Stimulated activated CD8-positive, alpha-beta memory T cell treated with anti-CD3 and anti-CD28 coated beads, Interleukin-12 subunit alpha, Interleukin-12 subunit beta, amount 100 ng/mL, for 24 hours (primary cell): ENCODE measurements around the gene PACSIN3.

Source experiments
- DNase-seq: peaks from one replicate; pipeline ENCODE4 v3.0.0-alpha.2; 2020; ENCODE audit errors: extremely low read depth

The PACSIN3 gene

DNA sequence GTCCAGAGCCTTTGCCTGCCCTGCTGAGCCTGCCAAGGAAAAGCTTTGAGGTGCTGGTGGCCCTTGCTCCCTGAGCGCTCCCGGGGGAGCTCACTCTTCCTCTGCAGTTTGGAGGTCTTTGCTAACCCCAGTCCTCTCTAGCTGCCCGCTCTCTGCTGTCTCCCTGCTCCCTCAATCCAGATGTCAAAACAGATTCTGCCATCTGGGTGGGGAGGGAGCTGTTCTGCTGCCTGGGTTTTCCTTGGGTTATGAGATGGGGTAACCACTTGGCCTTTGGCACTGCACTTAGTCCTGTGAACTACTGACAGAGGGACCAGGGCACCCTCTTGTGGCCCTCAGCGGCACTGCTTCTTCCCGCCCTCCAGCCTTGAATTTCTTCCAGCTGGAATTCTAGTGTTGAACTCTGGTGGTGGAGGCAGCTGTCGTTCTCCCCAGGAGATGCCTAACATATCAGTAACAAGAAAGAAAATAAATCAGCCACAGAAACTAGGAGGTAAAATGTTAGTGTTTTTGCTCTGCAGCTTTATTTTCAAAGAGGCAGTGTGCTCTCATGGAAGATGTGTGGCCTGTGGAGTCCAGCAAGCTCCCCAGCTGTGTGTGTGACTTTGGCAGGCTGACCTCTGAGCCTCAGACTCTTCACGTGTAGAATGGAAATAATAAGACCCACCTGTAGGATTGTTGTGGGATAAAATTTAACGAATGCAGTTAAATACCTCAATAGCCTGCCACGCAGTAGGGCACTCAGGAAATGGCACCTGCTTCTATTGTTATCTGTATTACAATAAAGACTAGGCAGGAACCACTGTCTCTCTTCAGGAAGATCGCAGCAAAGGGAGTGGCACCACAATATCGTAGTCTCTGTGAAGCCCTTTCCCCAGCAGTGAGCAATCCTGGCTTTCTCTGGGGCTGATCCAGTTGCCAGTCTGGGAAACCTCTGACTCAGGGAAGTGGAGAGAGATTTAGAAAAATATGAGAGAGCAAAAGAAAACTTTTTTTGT is 33.0 kb downstream of the PACSIN3 start:
- no peak for DNase-seq

DNA sequence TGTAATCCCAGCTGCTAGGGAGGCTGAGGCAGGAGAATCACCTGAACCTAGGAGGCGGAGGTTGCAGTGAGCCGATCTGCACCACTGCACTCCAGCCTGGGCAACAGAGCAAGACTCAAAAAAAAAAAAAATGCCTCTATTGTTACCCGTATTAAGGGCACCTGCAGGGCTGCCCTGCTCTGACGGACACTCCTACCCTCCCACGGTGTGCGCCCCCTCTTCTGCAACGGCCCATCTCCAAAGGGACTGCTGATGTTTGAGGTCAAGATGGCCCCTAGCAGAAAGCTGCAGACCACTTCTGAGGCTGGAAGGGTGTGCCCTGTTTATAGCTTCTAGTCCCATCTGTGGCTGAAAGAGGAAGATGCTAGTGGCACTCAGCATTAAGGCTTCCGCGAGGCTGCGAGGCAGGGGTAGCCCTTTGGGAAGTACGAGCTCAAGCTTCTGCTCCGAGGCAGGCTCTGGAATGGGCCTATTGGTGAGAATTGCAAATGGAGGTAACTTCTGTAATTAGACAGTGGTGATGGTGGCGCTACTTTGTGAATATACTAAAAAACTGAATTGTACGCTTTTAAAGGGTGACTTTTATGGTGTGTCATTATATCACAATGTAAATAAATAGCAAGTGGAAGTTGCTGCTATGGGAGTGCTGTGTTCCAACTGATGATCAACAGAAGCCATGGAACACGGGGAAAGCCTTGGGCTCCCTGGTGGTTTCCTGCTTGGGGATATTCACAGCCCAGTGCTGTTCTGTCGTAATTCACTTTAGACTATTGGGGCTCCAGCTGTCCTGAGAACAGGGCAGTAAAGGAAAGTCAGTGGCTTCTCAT is 33.9 kb downstream of the PACSIN3 start:
- no peak for DNase-seq

DNA sequence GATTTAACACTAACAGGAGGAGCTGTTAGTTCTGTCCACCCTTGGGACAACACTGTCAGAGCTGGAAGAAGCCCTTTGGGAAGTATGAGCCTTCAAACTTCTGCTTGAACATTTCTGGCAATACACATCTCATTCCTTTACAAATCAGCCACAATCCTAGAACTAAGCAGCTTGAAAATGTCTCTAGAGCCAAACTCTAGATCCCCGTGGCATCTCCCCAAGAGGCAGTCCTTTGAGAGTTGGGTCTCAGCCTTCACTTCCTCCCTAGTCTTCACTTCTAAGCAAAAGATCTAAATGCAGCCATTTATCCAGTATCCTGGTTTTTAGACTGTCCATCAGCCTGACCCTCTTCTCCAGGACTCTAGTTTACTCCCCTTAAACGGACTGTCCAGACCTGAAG is 36.5 kb downstream of the PACSIN3 start:
- DNase-seq, result no peak

DNA sequence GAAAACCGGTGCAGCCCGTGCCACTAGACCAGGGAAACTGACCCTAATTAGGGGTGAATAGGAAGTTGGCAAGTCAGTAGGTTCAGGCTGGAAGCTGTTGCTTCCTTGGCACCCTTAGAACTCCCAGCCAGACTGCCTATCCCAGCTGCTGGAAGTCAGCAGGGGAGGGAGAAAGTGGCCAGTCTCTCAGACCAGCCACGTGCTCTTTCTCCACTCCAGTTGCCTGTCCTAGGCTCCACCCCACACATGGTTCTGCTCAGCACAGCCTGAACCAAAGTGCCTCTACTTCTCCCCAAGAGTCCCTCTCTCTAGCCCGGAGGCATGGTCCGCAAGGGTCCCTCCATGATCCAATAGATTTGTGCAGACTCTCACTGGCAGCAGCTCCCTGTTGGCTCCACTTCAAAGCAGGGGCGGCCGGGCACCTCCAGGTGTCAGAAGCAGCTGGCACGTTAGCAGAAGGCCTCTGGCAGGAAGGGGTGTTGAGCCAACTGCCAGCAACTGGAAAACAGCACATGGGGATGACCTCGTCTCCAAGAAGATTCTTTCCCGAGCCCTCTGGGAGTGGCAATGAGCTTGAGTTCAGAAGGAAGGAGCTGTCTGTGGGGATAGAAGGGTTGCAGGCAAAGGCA is 37.2 kb downstream of the PACSIN3 start:
- DNase-seq, result no peak

DNA sequence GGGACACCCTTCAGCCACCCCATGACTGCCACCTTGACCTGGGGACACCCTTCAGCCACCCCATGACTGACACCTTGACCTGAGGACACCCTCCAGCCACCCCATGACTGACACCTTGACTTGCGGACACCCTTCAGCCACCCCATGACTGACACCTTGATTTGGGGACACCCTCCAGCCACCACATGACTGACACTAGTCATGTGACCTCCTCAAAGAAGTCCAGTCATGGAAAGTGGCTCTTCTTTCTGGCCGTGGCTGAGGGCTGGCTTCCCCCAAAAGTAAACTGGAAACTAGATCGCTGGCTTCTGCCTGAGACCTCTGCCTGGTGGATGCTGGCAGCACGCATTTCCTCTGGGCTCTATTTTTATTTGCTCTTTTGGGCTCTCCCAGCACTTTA is 38.0 kb downstream of the PACSIN3 start:
- no peak for DNase-seq

DNA sequence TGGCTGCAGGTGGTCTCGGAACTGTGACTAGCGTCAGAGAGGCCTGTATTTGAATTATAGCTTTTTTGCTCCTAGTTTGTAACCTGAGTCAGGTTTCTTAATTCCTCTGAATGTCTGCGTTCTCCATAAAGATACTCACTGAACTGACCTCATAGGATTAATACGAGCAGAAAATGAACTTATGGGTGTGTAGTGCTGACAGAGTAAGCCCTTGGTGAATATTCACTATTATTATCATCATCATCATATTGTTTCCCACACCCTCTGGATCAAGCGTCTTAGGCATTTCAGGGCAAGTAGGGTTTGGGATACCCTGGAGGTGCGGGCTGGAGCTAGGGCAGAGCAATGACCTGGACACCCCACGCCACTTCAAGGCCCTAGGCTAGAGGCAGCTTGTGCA is 38.6 kb downstream of the PACSIN3 start:
- DNase-seq, result no peak

DNA sequence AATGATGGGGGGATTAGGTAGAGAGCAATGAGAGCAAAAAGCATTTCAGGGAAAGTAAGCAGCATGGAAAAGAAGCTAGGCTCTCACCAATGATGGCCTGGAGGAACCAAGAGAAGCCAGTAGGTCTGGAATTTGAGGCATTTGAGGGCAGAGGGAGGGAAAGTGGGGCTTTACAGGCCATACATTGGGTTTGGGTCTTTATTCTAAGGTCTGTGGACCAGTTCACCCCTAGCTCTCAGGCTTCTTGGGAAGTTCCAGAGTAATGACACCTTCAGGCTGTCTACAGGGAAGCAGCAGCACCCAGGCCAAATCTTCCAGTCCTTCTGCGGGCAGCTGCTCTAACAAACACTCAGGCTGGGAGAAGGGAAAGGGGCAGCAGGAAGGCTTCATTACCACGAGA is 39.0 kb downstream of the PACSIN3 start:
- DNase-seq, result no peak

DNA sequence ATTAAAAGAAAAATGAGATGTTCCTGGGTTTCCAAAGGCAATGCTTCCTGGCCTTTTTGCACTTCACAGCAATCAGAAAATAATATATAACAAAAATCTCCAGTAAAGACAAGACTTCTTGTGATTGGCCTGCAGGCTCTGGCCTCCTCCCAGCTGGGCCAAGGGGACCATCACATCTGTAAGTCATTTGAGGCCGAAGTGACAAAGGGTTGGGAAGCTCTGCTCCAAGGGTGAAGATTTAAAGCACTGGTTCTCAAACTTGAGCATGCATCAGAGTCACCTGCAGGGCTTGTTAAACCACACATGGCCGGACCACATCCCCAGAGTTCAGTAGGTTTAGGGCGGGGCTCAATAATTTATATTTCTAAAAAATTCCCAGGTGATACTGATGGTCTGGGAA is 41.7 kb downstream of the PACSIN3 start:
- no peak for DNase-seq

DNA sequence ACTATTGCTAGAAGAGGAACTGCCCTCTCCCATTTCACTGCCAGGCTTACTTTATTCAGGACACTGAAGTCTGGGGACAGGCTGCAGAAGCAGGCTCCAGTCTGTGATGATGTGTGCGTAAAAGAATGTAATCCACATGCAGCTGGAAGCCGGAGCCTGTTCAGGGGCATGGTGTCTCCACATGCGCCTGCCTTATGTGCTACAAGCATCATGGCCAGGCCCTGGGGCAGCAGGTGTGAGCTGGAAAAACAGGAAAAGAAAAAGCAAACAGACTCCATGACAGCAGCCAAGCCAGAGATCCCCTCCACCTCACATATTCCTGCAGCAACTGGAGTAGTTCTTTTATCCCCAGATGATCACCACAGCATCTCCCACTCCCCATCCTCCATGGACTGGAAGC is 42.9 kb downstream of the PACSIN3 start:
- DNase-seq, result no peak

DNA sequence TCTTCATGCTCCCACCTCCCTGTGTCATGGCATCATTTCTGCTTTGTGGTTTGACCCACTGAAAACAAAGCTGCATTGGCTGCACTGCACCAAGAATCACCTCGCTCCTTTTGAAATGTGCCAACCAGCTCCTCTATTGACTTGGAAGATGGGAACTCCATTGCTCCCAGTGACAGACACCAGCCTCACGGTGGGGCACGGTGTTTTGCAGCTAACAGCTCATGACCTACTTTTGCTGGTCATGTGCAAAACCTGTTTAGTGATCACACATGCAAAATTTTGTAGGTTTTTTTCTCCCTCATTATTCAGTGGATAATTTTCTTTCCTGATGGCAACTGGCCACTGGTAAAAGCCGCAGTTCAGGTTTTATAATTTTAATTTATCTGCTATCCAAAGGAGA is 46.4 kb downstream of the PACSIN3 start:
- DNase-seq, result no peak

DNA sequence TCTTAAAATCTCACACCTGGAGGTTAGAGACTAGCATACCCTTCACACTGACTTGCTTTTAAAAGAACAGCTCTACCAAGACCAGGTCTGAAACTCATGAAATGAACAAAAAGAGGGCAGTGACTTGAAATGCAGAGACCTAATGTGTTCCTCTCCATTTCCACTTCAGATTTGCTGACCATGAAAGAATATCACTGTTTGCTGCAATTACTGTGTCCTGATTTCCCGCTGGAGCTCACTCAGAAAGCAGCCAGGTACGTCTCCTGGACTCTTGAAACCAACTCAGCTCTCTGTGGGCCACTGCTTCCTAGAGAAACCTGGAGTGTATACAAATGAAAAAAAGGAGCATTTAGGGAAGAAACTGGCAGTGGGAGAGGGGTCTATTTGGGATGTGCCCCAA is 48.8 kb downstream of the PACSIN3 start:
- DNase-seq, result no peak

DNA sequence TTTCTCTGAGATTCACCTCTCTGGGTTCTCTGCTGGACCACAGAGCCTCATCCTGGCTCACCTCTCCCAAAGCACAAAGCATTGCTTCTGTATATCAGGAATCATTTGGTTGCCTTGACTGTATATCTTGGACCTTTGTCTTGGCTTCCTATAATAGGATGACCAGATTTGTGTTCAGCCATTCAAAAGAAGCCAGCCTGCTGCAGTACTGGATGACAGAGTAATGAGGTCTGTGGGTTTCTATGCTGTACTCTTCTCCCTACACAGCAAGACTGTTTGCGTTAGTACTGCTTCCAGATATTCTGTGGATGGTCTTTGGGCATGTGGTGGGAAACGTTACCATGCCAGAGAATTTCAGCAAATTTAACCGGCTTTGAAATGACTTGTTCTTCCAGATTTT is 49.3 kb downstream of the PACSIN3 start:
- no peak for DNase-seq

DNA sequence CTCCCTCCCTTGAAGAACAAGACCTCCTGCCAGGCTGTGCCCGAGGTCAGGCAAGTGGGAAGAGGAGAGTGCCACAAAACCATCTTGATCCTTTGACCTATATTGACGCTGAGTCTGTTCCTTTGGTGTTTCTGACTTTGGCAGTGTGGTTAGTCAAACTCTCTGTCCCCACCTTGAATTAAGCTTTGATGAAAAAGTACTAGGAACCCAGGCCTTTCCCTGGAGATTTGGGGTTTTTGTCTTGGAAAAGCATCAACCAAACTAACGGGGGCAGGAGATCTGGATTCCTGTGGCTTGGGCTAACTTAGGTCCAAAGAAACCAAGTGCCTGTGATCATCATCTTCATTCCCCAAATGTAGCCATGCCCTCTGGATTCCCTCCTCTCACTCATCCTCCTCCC is 49.9 kb downstream of the PACSIN3 start:
- no peak for DNase-seq

DNA sequence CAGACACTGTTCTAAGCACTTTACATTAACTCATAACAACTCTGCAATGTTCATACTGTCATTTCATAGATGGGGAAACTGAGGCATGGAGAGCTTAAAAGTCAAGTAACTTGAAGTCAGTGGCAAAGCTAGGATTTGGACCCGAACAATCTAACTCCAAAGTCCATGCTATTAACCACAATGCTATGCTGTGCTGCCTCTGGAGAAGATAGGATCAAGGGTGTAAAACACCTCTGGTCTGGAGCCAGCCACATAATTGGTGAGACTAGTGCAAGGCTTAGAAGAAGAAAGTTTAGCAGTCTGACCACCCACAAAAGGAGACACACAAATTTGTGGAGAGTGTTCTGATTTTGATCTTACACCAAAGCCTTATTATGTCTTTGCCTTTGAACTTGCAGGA is 53.3 kb downstream of the PACSIN3 start:
- DNase-seq, result no peak

DNA sequence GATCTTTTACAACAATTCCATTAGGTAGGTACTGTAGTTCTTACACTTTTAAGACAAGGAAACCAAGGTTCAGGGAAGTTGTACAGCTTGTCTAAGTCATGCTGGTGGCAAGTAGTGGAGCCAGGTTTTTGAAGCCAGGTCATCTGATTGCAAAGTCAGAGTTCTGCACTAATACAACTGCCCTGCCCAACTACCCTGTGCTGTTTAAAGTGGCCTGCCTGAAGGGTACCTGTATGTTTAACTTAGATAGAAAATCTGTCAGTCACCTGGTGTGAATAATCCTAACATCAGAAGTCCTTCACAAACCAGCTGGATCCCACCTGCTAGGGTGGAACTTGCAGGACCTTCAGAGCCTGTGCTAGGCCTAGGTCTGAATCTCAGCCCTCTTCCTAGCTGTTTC is 53.7 kb downstream of the PACSIN3 start:
- no peak for DNase-seq

DNA sequence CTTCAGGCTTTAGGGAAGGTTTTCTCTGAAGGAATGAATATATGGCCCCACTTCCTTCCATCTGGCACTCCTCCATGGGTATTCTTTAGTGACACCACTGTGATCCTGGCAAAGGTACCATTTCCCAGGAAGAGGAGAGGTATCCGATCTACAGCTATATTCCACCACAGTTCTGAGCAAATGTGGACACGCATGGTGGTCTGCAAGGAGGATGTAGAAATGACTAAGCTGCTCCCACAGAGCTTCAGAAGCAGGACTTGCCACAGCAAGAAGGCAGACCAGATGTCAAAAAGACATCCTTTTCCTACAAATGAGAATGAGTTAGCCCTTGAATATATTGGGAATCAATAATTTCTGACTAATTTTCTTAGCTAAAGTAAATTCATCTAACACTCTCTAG is 55.1 kb downstream of the PACSIN3 start:
- DNase-seq, result no peak

DNA sequence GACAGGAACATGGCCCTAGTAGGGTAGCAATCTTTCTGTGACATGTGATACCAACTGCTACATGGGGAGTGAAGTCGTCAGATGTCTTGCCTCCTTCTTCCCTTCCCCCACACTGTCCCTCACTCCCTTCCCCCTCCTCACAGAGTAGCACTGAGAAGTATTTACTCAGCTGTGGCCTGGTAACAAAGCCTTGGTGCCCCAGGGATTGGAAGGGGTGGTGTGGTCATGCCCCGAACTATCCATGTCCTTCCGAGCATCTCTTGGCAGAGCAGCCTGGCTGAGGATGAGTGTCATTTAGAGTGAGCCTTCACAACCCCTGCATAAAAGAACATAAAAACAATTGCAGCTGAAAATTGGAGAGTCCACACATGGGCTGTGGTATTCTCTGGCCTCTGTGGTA is 55.7 kb downstream of the PACSIN3 start:
- no peak for DNase-seq
